ENCODE results near the gene STC2.

STC2 gene

GRCh38 chr5:173298213-173298926 is 29.8 kb downstream of the STC2 start:
- no peak for TF ChIP-seq GABPA (IDR thresholded peaks at IDR 0.05; ENCODE audit: low read depth)
- TF ChIP-seq CTCF (IDR thresholded peaks at IDR 0.05; ENCODE audit: insufficient read depth, low read length) = no peak
- no peak for TF ChIP-seq REST (IDR thresholded peaks at IDR 0.05; ENCODE audit: insufficient replicate concordance, low read depth)
- TF ChIP-seq POLR2AphosphoS5 (IDR thresholded peaks at IDR 0.05; ENCODE audit: low read depth) = no peak
- no peak for TF ChIP-seq SPI1 (IDR thresholded peaks at IDR 0.05; ENCODE audit: borderline replicate concordance, low read depth)
- DNase-seq (ENCODE audit: low read depth in 1 of 2, low spot score in 1 of 2) = no peak
- Histone ChIP-seq H3K27me3 (ENCODE audit: insufficient read depth, poor library complexity, severe bottlenecking) (peaks cover 4% of the 10 kb centered on the region), H3K27ac (replicated peaks) (no peak overlapping the region), H3K4me3 (replicated peaks; ENCODE audit: insufficient read depth, low read length) (no peak overlapping the region)

GRCh38 chr5:173297813-173298212 is 30.4 kb downstream of the STC2 start:
- Histone ChIP-seq H3K27me3 (ENCODE audit: insufficient read depth, poor library complexity, severe bottlenecking) (peaks cover 5% of the 10 kb centered on the region), H3K27ac (replicated peaks) (no peak overlapping the region), H3K4me3 (replicated peaks; ENCODE audit: insufficient read depth, low read length) (no peak overlapping the region)
- TF ChIP-seq REST (IDR thresholded peaks at IDR 0.05; ENCODE audit: insufficient replicate concordance, low read depth) (no peak), CTCF (IDR thresholded peaks at IDR 0.05; ENCODE audit: insufficient read depth, low read length) (no peak), GABPA (IDR thresholded peaks at IDR 0.05; ENCODE audit: low read depth) (no peak), POLR2AphosphoS5 (IDR thresholded peaks at IDR 0.05; ENCODE audit: low read depth) (no peak), SPI1 (IDR thresholded peaks at IDR 0.05; ENCODE audit: borderline replicate concordance, low read depth) (no peak)
- DNase-seq (ENCODE audit: low read depth in 1 of 2, low spot score in 1 of 2) = no peak

- no peak overlapping the region for H3K27ac ChIP-seq (replicated peaks)
- TF ChIP-seq POLR2AphosphoS5 (IDR thresholded peaks at IDR 0.05; ENCODE audit: low read depth) (no peak), CTCF (IDR thresholded peaks at IDR 0.05; ENCODE audit: insufficient read depth, low read length) (no peak), SPI1 (IDR thresholded peaks at IDR 0.05; ENCODE audit: borderline replicate concordance, low read depth) (no peak), GABPA (IDR thresholded peaks at IDR 0.05; ENCODE audit: low read depth) (no peak), REST (IDR thresholded peaks at IDR 0.05; ENCODE audit: insufficient replicate concordance, low read depth) (no peak)
- H3K27me3 ChIP-seq (ENCODE audit: insufficient read depth, poor library complexity, severe bottlenecking) = peaks cover 9% of the 10 kb centered on the region
- no peak for DNase-seq (ENCODE audit: low read depth in 1 of 2, low spot score in 1 of 2)
- no peak overlapping the region for H3K4me3 ChIP-seq (replicated peaks; ENCODE audit: insufficient read depth, low read length)
Observed at GRCh38 chr5:173296737-173297676, 31.2 kb downstream of the STC2 start.

Measured in HL-60 (cell line).